C4-2B (cell line): ENCODE results near the gene CTR9.

Source experiments
- H3K27ac ChIP-seq: fragments of 450-650 bp; 2 replicates; pipeline ENCODE4 v1.5.1; 2017
- ZFX ChIP-seq: fragments of 450-650 bp; IDR thresholded peaks from 2 replicates; pipeline ENCODE4 v1.6.1; 2017
- TF ChIP-seq, protein P1 (sequence below): fragments of 450-650 bp; conservative IDR thresholded peaks from 2 replicates; pipeline ENCODE4 v1.5.1; 2017; ENCODE audit warnings: mild to moderate bottlenecking

Gene CTR9

DNA sequence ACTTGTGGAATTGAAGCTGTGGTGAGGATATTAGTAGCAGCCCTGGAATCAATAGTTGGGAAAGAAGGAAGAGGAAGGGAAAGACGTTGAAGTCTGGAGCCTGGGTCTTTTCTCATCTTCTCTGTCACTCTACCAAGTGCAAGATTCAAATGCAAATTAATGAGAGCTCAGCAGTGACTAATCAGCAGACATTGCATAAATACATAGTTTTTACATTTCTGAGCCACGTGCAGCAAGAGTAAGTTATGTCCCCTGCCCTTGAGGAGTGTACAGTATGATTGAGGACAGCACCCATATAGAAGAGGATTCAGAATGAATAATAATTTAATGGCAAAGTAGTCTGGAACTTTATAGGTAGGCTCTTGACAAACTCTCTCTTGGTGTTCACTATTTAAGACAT is 23.8 kb downstream of the CTR9 start:
- no peak overlapping the region for H3K27ac ChIP-seq
- TF ChIP-seq, protein P1, sequence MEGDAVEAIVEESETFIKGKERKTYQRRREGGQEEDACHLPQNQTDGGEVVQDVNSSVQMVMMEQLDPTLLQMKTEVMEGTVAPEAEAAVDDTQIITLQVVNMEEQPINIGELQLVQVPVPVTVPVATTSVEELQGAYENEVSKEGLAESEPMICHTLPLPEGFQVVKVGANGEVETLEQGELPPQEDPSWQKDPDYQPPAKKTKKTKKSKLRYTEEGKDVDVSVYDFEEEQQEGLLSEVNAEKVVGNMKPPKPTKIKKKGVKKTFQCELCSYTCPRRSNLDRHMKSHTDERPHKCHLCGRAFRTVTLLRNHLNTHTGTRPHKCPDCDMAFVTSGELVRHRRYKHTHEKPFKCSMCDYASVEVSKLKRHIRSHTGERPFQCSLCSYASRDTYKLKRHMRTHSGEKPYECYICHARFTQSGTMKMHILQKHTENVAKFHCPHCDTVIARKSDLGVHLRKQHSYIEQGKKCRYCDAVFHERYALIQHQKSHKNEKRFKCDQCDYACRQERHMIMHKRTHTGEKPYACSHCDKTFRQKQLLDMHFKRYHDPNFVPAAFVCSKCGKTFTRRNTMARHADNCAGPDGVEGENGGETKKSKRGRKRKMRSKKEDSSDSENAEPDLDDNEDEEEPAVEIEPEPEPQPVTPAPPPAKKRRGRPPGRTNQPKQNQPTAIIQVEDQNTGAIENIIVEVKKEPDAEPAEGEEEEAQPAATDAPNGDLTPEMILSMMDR: no peak
- no peak for TF ChIP-seq ZFX

DNA sequence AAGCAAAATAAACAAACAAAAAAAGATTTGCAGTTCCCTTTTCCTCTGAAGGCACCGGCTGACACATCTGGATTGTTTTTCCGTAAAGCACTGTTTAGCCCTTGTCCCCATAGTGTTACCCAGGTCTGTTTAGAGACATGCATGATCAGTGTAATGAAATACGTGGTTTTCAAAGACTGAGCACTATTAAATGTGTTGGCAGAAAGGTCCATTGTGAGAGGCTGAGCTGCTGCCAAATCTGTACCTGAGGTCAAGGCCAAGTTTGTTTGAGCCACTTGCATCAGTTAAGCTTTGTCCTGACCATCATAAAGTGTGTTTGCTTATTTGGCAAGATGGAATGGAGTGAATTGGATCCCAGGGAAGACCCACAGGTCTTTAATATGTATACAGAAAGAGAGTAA is 26.3 kb downstream of the CTR9 start:
- TF ChIP-seq, protein P1: no peak
- TF ChIP-seq ZFX: no peak
- H3K27ac ChIP-seq: peak overlapping the region; percentile 23

DNA sequence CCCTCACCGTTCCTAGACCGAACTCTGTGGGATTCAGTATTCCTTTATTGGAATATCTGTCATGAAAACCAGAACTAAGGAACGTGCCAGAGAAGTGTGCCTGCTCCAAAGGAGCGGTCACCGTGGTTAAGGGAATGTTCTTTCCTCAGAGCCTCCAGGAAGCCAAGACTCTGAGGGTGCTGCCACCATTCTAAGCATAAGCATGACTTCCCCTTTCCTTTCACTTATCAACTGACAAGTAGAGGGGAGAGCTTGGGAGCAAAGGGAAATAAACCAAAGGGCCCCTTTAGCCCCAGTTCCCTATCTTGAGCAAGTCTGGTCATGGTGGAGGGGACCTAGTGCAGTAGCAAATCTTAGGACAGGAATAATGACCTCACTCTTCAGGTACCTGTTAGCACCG is 26.8 kb downstream of the CTR9 start:
- peak overlapping the region; percentile 14; the same call in 1 of the 2 replicates for H3K27ac ChIP-seq
- no peak for TF ChIP-seq ZFX
- TF ChIP-seq, protein P1: no peak

DNA sequence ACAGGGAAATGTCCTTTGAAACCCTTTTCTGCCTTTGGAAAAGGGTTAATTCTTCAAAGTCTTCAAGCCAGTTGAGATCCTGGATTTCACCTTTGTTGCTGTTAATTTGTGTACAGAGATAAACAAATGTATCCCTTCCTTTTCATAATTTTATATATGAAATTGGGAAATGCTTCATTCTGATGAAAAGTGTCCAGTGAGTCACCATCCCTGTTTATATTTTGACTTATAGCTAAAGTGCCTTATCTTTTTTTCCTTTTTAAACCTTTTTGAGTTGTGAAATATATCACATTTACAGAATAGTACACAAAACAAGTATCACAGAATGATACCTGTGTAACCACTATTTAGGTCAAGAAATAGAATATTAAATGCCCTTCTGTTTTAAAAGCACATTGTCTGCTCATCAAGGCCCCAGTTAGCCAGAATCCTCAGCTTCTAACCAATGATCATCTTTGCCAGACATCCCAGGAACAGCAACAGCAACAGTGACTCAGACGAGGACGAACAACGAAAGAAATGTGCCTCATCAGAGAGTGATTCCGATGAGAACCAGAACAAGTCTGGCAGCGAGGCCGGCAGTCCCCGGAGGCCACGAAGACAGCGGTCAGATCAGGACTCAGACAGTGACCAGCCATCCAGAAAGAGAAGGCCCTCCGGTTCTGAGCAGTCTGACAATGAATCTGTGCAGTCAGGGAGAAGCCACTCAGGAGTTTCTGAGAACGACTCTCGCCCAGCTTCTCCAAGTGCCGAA is 27.3 kb downstream of the CTR9 start:
- no peak for TF ChIP-seq ZFX
- TF ChIP-seq, protein P1: no peak
- H3K27ac ChIP-seq: no peak overlapping the region; the same call in 1 of the 2 replicates

DNA sequence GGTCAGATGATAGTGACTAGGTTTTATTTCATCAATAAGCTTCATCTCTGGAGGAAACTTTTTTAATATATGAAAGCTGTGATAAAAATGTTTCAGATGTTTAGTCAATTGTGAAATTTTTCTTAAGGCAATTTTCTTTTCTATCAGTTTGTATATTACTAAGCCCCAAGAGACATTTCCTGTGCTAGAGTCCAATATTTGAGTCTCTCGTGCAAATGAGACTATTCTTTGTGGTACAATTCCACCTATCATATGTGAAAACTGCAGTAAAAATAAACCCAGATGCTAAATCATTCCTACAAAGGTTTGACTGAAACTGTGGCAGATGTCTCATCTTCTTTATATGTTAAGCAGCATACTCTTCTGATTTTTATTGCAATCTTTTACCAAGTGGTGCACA is 28.0 kb downstream of the CTR9 start:
- TF ChIP-seq, protein P1: no peak
- TF ChIP-seq ZFX: no peak
- H3K27ac ChIP-seq: no peak overlapping the region

DNA sequence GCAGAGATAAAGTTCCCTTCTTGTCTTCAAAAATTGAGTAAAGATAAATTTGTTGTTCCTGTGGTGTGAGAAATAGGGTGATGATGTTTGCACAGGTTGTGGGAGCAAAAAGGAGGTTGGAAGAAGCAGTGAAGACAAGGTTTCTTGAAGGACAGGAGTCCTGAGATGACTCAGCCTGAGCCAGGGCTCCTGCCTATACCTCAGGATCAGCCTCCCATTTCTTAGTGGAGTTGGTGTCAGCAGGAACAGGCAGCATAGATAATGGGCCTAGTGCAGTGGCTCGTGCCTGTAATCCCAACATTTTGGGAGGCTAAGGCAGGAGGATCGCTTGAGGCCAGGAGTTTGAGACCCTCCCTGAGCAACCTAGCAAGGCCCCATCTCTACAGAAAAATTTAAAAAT is 29.0 kb downstream of the CTR9 start:
- TF ChIP-seq ZFX: no peak
- TF ChIP-seq, protein P1: no peak
- H3K27ac ChIP-seq: no peak overlapping the region

DNA sequence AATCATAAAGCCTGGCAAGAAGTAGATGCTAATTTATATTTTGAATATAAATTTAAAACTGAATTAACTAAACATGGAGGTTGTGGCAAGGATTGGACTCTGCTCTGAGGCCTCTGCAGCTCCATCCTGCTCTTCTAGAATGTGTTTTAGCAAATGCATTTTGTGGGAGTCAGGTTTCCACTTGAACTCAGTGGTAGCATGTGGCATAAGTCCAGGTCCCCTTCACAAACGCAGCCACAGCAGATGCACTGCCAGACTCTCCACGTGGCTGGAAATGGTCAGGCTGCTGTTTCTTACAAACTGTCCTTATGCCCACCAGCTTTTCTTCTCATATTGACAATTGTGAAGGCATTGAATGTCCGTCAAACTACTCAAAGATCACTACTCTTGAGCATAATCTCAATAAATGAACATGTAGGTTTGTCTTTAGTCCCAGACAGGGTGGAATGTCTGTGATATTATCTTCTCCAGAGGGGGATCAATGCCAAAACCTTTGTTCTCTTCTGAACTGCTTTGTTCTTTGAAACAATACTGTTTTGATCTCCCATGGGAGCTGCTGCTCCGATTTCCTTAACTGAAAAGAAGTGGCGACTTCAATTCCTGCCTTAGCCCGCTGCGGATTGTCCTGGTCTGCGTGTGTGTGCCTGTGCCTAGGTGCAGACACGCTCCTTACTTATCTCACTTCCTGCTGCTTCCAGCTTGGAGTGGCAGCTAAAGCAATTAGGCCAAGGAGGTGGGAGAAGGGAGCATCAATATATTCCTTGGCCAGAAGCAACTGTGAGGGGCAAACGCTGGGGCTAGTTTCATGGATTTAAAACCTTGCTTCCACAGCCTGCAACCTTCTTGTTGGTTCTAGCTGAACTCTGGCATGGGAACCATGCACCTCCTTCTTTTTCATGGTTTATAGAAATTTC is 33.4 kb downstream of the CTR9 start:
- H3K27ac ChIP-seq: no peak overlapping the region
- no peak for TF ChIP-seq ZFX
- TF ChIP-seq, protein P1: no peak
